ENCODE measurements around the gene GJD3.

GJD3 gene

DNA sequence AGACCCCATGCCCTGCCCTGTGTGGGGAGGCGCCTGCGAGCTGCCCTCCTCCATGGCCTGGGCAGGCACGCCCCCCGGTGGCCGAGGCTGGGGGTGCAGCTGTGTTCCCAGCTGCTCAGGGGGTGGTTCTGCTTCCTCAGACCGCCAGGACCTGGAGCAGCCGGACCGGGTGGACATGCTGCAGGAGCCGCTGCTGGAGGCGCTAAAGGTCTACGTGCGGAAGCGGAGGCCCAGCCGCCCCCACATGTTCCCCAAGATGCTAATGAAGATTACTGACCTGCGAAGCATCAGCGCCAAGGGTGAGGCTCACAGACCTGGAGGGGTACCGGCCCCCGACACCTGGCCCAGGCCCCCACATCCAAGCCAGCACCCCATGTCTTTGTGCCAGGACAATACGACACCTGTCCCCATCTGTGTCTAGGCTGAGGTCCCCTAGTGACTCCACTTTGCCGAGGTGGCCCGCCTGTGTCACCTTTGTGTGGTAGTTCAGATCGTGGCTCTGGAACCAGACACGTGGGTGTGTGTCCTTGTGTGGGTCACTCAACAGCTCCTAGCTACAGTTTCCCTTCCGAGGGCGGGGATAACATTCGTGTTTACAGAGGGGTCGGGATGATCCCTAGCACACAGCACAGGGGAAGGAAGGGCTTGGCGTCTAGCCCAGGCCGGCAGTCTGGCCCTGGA, 9.3 kb downstream of the GJD3 start:
- DNase-seq (ENCODE audit: low read depth) = no peak
- no peak overlapping the region for H3K4me3 ChIP-seq (ENCODE audit: low read depth, low read length)
- TF ChIP-seq, protein P1, sequence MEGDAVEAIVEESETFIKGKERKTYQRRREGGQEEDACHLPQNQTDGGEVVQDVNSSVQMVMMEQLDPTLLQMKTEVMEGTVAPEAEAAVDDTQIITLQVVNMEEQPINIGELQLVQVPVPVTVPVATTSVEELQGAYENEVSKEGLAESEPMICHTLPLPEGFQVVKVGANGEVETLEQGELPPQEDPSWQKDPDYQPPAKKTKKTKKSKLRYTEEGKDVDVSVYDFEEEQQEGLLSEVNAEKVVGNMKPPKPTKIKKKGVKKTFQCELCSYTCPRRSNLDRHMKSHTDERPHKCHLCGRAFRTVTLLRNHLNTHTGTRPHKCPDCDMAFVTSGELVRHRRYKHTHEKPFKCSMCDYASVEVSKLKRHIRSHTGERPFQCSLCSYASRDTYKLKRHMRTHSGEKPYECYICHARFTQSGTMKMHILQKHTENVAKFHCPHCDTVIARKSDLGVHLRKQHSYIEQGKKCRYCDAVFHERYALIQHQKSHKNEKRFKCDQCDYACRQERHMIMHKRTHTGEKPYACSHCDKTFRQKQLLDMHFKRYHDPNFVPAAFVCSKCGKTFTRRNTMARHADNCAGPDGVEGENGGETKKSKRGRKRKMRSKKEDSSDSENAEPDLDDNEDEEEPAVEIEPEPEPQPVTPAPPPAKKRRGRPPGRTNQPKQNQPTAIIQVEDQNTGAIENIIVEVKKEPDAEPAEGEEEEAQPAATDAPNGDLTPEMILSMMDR (IDR thresholded peaks at IDR 0.05; ENCODE audit: control insufficient read depth, extremely low read depth, insufficient read depth) = peak; percentile 89

DNA sequence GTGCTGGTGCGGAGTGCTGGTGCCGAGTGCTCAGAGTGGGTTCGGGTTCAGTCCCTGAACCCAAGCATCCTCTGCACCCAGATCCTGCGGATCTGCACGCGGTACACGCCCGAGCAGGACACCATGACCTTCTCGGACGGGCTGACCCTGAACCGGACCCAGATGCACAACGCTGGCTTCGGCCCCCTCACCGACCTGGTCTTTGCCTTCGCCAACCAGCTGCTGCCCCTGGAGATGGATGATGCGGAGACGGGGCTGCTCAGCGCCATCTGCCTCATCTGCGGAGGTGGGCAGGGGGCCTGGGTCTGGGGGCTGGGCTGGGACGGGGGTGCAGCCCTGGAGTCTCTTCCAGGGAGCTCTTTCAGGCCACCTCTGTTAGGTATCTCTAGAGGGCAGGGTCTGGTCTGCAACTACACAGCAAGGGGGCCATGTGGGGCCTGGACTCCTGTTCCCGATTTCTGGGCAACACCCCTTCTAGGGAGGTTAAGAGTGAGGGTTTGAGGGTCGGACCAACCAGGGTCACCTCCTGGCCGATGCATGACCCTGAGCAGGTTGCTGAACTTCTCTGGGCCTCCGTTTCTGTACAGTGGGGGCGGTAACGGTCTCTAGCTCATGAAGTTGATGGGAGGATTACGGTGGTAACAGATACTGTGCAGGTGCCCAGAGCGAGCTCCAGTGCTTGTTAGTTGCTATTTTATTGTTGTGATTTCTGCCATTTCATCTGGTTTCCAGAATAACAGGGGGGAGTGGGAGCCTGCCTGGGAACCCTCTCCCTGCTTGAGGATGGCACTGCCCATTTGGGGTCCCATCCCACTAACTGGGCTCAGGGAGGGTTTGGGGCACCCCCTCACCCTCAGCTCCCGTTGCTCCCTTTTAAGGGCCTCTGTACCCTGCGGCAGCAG, 10.1 kb downstream of the GJD3 start:
- H3K4me3 ChIP-seq (ENCODE audit: low read depth, low read length) = no peak overlapping the region
- TF ChIP-seq, protein P1 (IDR thresholded peaks at IDR 0.05; ENCODE audit: control insufficient read depth, extremely low read depth, insufficient read depth) = no peak
- no peak for DNase-seq (ENCODE audit: low read depth)

DNA sequence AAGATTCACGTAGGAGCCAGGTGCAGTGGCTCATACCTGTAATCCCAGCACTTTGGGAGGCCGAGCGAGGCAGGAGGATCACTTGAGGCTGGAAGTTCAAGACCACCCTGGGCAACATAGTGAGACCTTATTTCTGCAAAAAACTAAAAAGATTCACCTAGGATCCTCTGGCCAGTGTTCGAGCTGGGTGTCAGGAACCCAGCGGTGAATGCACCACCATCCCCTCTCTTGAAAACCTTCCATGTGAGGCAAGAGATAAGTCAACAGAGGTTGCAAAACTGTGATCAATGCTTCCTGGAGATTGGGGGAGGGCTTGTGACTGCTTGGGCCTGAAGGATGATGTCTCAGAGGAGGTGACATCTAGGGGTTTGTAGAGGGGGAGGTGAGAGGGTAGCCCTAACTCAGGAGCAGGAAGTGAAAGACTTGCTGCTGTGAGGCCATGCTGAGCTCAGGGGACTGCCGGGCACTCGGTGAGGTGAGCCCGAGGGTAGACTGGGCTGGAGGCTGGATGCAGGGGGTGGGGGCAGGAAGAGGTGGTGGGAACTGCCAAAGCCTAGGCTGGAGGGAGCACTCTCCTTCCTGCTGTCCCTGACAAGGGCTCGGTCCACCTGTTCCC, 11.7 kb downstream of the GJD3 start:
- DNase-seq (ENCODE audit: low read depth) = no peak
- H3K4me3 ChIP-seq (ENCODE audit: low read depth, low read length) = no peak overlapping the region
- TF ChIP-seq, protein P1 (IDR thresholded peaks at IDR 0.05; ENCODE audit: control insufficient read depth, extremely low read depth, insufficient read depth) = no peak

DNA sequence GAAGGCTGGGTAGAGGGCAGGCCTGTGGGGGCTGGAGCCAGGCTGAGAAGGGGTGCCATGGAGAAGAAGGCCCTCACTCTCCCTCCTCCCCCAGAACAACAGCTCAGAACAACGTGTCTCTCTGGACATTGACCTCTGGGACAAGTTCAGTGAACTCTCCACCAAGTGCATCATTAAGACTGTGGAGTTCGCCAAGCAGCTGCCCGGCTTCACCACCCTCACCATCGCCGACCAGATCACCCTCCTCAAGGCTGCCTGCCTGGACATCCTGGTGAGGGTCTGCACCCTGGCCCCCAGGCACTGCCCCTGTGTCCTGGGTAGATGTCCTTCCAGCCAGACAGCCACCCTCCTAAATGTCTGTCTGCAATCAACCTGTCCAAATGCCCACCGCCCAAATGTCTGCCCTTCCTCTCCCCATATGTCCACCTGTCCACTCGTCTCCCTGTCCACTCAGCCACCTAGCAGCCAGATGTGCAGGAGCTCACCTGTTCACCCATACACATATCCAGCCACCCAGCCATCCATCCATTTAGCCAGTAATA, 12.2 kb downstream of the GJD3 start:
- no peak for DNase-seq (ENCODE audit: low read depth)
- TF ChIP-seq, protein P1 (IDR thresholded peaks at IDR 0.05; ENCODE audit: control insufficient read depth, extremely low read depth, insufficient read depth) = no peak
- H3K4me3 ChIP-seq (ENCODE audit: low read depth, low read length) = no peak overlapping the region

DNA sequence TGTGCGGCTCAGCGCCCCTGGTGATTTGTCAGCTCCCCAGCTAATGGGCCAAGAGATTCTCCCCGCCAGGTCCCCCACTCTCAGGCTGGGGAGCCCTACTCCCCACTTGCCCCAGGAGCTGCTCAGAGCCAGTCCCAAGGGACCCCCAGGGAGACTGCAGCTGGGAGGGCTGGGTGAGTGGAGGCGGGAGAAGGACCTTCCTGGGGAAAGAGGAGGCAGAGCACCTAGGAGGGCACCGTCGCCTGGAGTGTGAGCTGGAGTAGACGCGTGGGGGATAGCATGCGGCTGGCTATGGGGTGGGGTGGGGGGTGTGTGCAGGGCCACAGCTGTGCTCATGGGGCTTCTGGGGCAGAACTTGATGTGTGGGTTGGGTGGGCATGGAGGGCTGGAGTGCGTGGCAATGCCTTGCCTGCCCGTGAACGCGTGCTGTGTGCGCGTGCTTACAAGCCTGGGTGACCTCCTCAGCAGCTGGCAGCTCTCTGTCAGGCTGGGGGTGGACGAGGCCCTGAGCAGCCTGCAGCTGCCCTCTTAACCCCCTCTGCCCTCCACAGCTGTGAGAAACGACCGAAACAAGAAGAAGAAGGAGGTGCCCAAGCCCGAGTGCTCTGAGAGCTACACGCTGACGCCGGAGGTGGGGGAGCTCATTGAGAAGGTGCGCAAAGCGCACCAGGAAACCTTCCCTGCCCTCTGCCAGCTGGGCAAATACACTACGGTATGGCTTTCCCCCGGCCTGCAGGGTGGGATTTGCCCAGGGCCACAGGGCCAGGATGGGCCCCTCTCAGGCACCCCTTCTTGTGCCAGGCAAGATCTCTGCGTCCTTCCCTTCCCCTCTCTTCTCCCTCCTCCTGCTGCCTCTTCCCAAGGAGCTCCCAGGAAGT, 12.9 kb downstream of the GJD3 start:
- DNase-seq (ENCODE audit: low read depth) = no peak
- TF ChIP-seq, protein P1 (IDR thresholded peaks at IDR 0.05; ENCODE audit: control insufficient read depth, extremely low read depth, insufficient read depth) = no peak
- H3K4me3 ChIP-seq (ENCODE audit: low read depth, low read length) = no peak overlapping the region
